ENCODE results near the gene TRIM37. TPM values are rescaled to one million over a fixed set of nuclear protein-coding genes. Genes with fewer than 3 reads are reported as not detected.

Gene TRIM37
- total and polyA plus RNA-seq, 5 donors = 6.5 to 18.0 (median 17.8) TPM

DNA sequence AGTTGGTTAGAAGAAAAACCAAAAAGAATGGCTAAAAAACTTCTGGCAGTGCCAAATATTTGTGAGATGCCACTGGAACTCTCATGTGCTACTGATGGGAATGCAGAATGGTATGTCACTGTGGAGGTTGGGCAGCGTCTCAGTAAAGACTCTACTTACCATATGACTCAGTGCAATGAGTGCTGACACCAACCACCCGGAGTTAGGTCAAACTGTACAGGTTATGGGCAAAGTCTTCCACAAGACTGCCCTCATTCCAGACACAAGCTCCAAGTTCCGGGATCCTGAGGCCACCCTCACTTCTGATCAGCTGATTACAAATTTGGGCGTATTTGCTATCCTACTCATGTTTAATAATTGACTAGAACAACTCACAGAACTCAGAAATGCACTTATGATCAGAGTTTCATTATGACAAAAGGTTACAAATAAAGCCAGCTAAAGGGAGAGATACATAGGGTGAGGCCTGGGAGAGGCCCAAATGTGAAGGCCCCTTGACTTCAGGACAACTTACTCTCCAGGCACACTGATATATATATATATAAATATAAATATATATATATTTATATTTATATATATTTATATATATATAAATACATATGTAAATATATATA lies 114.9 kb downstream of the TRIM37 start:
- H3K4me3 ChIP-seq (ENCODE audit: low read length) = no peak overlapping the region
- no peak for ATAC-seq
- WGBS = 72% methylated on average over 4 of the region's 4 CpGs
- no peaks in the 10 kb centered on the region for H3K27me3 ChIP-seq (ENCODE audit: control insufficient read depth, insufficient read depth)
- no peaks in the 10 kb centered on the region for H3K9me3 ChIP-seq (ENCODE audit: control insufficient read depth, low read length)
- intact Hi-C loops (cut with DNase I) = no loop called here
- no peak for DNase-seq
- no peak overlapping the region for H3K27ac ChIP-seq (ENCODE audit: low read length)
- peaks cover 2% of the 10 kb centered on the region for H3K4me1 ChIP-seq (ENCODE audit: control insufficient read depth, insufficient read depth, low read length)

DNA sequence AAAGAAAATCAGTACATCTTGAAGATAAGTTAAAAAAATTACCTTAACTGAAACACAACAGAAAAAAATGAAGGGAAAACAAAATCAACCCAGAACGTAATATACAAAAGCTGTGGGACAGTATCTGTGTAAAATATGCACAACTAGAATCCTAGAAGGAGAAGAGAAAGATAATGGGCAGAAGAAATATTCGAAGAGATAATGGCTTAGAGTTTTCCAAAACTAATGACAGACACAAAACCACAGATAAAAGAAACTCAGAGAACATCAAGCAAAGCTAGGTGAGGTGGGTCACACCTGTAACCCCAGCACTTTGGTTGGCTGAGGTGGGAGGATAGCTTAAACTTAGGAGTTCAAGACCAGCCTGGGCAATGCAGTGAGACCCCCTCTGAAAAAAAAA lies 117.1 kb downstream of the TRIM37 start:
- H3K9me3 ChIP-seq (ENCODE audit: control insufficient read depth, low read length) = no peaks in the 10 kb centered on the region
- H3K27me3 ChIP-seq (ENCODE audit: control insufficient read depth, insufficient read depth) = no peaks in the 10 kb centered on the region
- peaks cover 2% of the 10 kb centered on the region for H3K4me1 ChIP-seq (ENCODE audit: control insufficient read depth, insufficient read depth, low read length)
- no peak overlapping the region for H3K4me3 ChIP-seq (ENCODE audit: low read length)
- 67% methylated on average over 2 of the region's 2 CpGs for WGBS
- H3K27ac ChIP-seq (ENCODE audit: low read length) = no peak overlapping the region
- DNase-seq = no peak
- intact Hi-C loops (cut with DNase I) = no loop called here
- ATAC-seq = no peak

DNA sequence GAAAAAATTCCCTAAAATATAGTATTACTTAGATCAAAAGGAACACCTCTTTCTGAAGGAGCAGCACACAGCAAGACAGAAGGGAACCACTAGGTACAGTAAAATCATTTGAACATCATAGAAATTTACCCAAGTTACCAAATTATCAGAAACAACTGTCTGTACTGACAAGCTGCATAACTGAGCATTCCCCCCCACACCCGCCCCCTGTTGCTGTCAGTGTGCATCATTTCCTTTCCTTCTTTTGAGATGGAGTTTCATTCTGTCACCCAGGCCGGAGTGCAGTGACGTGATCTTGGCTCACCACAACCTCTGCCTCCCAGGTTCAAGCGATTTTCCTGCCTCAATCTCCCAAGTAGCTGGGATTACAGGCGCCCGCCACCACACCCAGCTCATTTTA lies 120.7 kb downstream of the TRIM37 start:
- WGBS = 87% methylated on average over 6 of the region's 6 CpGs
- H3K9me3 ChIP-seq (ENCODE audit: control insufficient read depth, low read length) = no peaks in the 10 kb centered on the region
- no peak for ATAC-seq
- DNase-seq = no peak
- no peaks in the 10 kb centered on the region for H3K27me3 ChIP-seq (ENCODE audit: control insufficient read depth, insufficient read depth)
- no peaks in the 10 kb centered on the region for H3K4me1 ChIP-seq (ENCODE audit: control insufficient read depth, insufficient read depth, low read length)
- no peak overlapping the region for H3K4me3 ChIP-seq (ENCODE audit: low read length)
- H3K27ac ChIP-seq (ENCODE audit: low read length) = no peak overlapping the region
- intact Hi-C loops (cut with DNase I) = no loop called here

DNA sequence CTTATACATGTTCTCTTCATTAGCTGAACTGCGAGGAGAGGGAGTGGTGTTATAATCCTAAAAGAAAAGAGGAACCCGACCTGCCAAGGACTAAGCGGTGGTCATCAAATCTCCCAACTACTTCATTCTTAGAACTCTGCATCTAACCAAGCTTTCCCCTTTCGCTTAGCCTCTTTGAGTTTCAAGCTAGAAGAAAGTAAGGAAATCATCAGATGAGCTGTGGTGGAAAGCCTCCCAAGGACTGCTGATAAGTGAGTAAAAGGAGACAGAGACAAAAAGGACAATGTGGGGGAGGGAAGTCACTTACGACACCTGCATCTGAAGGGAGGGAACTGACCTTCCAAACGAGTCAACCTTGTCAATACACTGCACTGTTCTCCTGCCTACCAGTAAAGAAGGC lies 121.3 kb downstream of the TRIM37 start:
- no peaks in the 10 kb centered on the region for H3K27me3 ChIP-seq (ENCODE audit: control insufficient read depth, insufficient read depth)
- DNase-seq (no peak), ATAC-seq (no peak)
- no peak overlapping the region for H3K4me3 ChIP-seq (ENCODE audit: low read length)
- H3K4me1 ChIP-seq (ENCODE audit: control insufficient read depth, insufficient read depth, low read length) = no peaks in the 10 kb centered on the region
- no peak overlapping the region for H3K27ac ChIP-seq (ENCODE audit: low read length)
- H3K9me3 ChIP-seq (ENCODE audit: control insufficient read depth, low read length) = no peaks in the 10 kb centered on the region
- intact Hi-C loops (cut with DNase I) = no loop called here
- WGBS = 76% methylated on average over 6 of the region's 6 CpGs

GRCh38 chr17:58982626-58983025 lies 124.1 kb downstream of the TRIM37 start:
- Histone ChIP-seq H3K4me3 (ENCODE audit: low read length) (no peak overlapping the region), H3K4me1 (ENCODE audit: control insufficient read depth, insufficient read depth, low read length) (no peaks in the 10 kb centered on the region), H3K27me3 (ENCODE audit: control insufficient read depth, insufficient read depth) (no peaks in the 10 kb centered on the region), H3K9me3 (ENCODE audit: control insufficient read depth, low read length) (no peaks in the 10 kb centered on the region), H3K27ac (ENCODE audit: low read length) (no peak overlapping the region)
- ATAC-seq = no peak
- WGBS = 90% methylated on average over 3 of the region's 3 CpGs
- intact Hi-C loops (cut with DNase I) = no loop called here
- no peak for DNase-seq

DNA sequence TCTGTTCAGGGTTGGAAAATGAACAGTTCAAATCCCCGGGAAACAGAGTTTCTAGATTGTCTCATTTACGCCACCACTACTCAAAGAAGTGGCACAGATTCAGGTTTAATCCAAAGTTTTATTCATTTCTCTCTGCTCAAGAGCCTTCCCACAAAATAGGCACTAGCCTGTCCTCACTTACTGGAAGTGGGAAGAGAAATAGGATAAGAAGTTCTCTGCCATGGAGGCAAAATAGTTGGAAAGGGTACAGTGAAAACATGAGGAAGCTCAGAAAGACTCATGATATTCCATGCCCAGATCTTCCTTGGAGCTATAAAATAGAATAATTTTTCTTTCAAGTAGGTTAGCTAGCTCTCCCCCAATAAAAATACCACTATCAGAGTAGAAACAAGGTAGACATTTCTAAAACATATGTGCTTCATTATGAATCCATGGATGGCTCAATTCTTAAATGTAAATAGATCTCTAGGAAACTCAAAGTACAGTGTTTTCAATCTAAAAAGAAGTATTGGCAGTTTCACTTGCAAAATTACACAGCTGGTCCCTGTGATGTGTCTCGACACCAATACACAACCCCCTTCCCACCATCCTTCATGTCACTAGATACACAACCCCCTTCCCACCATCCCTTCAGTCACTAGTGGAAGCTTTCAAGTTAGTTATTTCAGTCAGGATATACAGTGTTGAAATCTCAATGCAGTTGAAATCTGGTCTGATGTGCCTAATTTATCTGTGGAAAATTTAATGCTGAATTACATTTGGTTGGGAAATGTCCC lies 125.8 kb downstream of the TRIM37 start:
- 86% methylated on average over 3 of the region's 3 CpGs for WGBS
- no peak for ATAC-seq
- intact Hi-C loops (cut with DNase I) = no loop called here

GRCh38 chr17:58976541-58976940 lies 130.1 kb downstream of the TRIM37 start:
- no peak overlapping the region for H3K27ac ChIP-seq (ENCODE audit: low read length)
- H3K4me1 ChIP-seq (ENCODE audit: control insufficient read depth, insufficient read depth, low read length) = no peaks in the 10 kb centered on the region
- DNase-seq (no peak), ATAC-seq (no peak)
- WGBS = 94% methylated on average over 3 of the region's 3 CpGs
- H3K4me3 ChIP-seq (ENCODE audit: low read length) = no peak overlapping the region
- intact Hi-C loops (cut with DNase I) = no loop called here
- no peaks in the 10 kb centered on the region for H3K27me3 ChIP-seq (ENCODE audit: control insufficient read depth, insufficient read depth)
- H3K9me3 ChIP-seq (ENCODE audit: control insufficient read depth, low read length) = no peaks in the 10 kb centered on the region

More for the DNA sequence above, 125.8 kb downstream of the TRIM37 start:
- Histone ChIP-seq H3K4me3 (ENCODE audit: low read length) (no peak overlapping the region), H3K4me1 (ENCODE audit: control insufficient read depth, insufficient read depth, low read length) (no peaks in the 10 kb centered on the region), H3K9me3 (ENCODE audit: control insufficient read depth, low read length) (no peaks in the 10 kb centered on the region), H3K27ac (ENCODE audit: low read length) (no peak overlapping the region), H3K27me3 (ENCODE audit: control insufficient read depth, insufficient read depth) (no peaks in the 10 kb centered on the region)
- no peak for DNase-seq

- 63% methylated on average over 2 of the region's 2 CpGs for WGBS
- DNase-seq (no peak), ATAC-seq (no peak)
- Histone ChIP-seq H3K27me3 (ENCODE audit: control insufficient read depth, insufficient read depth) (no peaks in the 10 kb centered on the region), H3K4me1 (ENCODE audit: control insufficient read depth, insufficient read depth, low read length) (peaks cover 2% of the 10 kb centered on the region), H3K9me3 (ENCODE audit: control insufficient read depth, low read length) (no peaks in the 10 kb centered on the region), H3K27ac (ENCODE audit: low read length) (no peak overlapping the region), H3K4me3 (ENCODE audit: low read length) (no peak overlapping the region)
- intact Hi-C loops (cut with DNase I) = no loop called here
Measured at GRCh38 chr17:58974354-58974753, 132.3 kb downstream of the TRIM37 start.

- 65% methylated on average over 7 of the region's 7 CpGs for WGBS
- Histone ChIP-seq H3K4me3 (ENCODE audit: low read length) (no peak overlapping the region), H3K4me1 (ENCODE audit: control insufficient read depth, insufficient read depth, low read length) (peaks cover 2% of the 10 kb centered on the region), H3K27me3 (ENCODE audit: control insufficient read depth, insufficient read depth) (no peaks in the 10 kb centered on the region), H3K27ac (ENCODE audit: low read length) (no peak overlapping the region), H3K9me3 (ENCODE audit: control insufficient read depth, low read length) (no peaks in the 10 kb centered on the region)
- intact Hi-C loops (cut with DNase I) = no loop called here
- ATAC-seq (no peak), DNase-seq (no peak)
Measured at GRCh38 chr17:58970609-58971450, 135.8 kb downstream of the TRIM37 start.

GRCh38 chr17:58969612-58970011 lies 137.1 kb downstream of the TRIM37 start:
- intact Hi-C loops (cut with DNase I) = loop anchor here in 1 of 4 donors (10.0 kb wide), 1 partner anchor 225 kb away; no protein-coding TSS in a partner anchor
- no peak overlapping the region for H3K27ac ChIP-seq (ENCODE audit: low read length)
- H3K27me3 ChIP-seq (ENCODE audit: control insufficient read depth, insufficient read depth) = no peaks in the 10 kb centered on the region
- ATAC-seq (no peak), DNase-seq (no peak)
- WGBS = 90% methylated on average over 4 of the region's 4 CpGs
- peaks cover 2% of the 10 kb centered on the region for H3K4me1 ChIP-seq (ENCODE audit: control insufficient read depth, insufficient read depth, low read length)
- H3K4me3 ChIP-seq (ENCODE audit: low read length) = no peak overlapping the region
- H3K9me3 ChIP-seq (ENCODE audit: control insufficient read depth, low read length) = no peaks in the 10 kb centered on the region

GRCh38 chr17:58969156-58969555 lies 137.5 kb downstream of the TRIM37 start:
- H3K4me3 ChIP-seq (ENCODE audit: low read length) = no peak overlapping the region

More at GRCh38 chr17:58969156-58969555, 137.5 kb downstream of the TRIM37 start:
- ATAC-seq = no peak
- peaks cover 2% of the 10 kb centered on the region for H3K4me1 ChIP-seq (ENCODE audit: control insufficient read depth, insufficient read depth, low read length)
- H3K27ac ChIP-seq (ENCODE audit: low read length) = no peak overlapping the region
- no peak for DNase-seq
- intact Hi-C loops (cut with DNase I) = loop anchor here in 1 of 4 donors (10.0 kb wide), 1 partner anchor 224 kb away; no protein-coding TSS in a partner anchor
- H3K27me3 ChIP-seq (ENCODE audit: control insufficient read depth, insufficient read depth) = no peaks in the 10 kb centered on the region
- WGBS = 13% methylated on average over 1 of the region's 1 CpG
- no peaks in the 10 kb centered on the region for H3K9me3 ChIP-seq (ENCODE audit: control insufficient read depth, low read length)
